Germinal center (tissue), 1 donor: ENCODE measurements around the gene OPN3.

Source experiments
- DNase-seq: peaks from one replicate; pipeline ENCODE4 v3.0.0; 2012; ENCODE audit warnings: mixed read lengths, low spot score

OPN3 gene

DNA sequence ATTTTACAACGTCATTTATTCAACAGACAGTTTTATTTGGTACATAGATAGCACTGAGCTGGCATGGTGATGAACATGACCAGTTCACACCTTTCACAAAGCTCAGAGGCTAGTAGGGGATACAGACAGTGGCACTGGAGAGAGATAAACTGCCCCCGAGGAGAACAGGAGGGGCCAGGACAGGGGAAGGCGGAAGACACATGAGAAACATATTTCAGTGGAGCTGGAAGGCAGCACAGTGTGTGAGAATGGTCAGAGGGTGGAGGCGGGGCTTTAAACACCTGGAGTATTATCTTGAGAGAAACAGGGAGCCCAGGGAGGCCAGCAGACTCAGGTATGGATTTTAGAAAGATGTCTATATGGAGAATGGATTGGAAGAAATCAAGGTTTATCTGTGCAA lies 49.5 kb downstream of the OPN3 start:
- DNase-seq, result no peak

DNA sequence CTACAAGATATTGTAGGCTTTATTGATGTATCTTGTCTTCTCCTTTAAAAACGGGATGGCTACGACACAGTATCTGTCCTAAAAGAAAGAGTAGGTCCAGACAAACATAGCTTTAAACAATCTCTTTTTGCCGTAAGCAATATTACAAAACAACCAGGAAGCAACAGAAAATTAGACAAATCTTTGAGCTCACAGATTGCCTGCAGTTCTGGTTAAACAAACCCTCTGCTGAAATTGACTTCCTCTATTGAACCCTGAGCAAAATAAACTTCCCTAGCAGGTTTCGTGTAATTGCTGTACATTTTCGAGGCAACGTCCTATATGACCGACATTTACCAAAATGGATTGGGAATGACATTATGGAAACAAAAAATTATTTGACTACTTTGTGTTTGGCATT lies 50.6 kb downstream of the OPN3 start:
- DNase-seq, result no peak

DNA sequence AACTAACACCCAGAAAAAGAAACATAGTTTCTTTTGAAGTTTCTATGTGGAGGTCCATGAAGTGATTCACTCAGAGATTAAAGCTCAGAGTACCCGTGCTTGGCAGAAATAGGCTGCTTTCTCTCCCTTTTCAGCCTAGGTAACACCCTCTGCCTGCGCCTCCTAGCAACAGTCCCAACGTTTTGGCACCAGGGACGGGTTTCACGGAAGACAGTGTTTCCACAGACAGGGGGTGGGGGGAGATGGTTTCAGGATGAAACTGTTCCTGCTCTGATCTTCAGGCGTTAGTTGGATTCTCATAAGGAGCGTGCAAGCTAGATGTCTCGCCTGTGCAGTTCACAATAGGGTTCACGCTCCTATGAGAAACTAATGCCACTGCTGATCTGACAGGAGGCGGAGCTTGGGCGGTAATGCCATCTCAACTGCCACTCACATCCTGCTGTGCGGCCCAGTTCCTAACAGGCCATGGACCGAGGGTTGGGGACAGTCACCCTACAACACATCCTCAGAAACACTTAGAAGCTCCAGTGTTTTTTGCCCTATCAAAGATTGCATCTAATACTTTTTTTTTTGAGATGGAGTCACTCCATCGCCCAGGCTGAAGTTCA lies 53.2 kb downstream of the OPN3 start:
- no peak for DNase-seq

DNA sequence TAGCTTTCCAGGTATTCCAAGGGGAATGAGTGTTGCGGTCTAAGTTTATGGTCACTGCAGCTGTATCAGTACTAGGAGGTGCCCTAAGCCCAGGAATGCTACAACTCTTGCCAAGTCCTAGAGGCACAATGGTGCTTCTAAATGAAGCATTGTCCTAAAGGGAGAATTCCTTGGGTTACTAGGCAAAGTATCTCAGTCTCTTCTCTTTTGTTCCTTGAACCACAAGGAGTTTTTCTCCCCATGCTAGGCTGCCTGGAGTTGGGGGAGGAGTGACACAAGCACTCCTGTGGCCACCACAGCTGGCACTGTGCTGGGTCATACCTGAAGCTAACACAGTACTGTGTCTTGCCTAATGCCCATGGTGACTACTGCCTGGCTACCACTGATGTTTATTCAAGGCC lies 57.2 kb downstream of the OPN3 start:
- no peak for DNase-seq

DNA sequence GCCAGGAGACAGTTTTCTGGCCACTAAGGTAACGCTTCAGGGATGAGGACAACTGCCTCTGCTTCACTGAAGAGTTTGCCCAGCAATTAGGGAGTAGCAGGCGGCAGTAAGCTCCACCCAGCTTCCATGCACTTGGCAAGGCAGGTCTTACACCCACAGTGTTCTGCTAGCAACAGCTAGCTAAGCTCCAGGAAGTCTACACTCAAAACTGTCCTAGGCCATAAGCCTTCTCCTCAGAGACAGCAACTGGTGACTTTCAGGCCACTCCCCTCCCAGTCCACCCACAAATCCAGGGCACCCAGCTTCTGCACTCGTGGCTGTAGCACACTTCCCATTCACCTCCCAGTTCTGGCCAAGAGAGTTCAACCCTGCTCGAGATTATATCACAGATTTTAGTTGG lies 60.7 kb downstream of the OPN3 start:
- DNase-seq, result no peak

- DNase-seq, result no peak
Observed at GRCh38 chr1:241574154-241574553, 66.0 kb downstream of the OPN3 start.

DNA sequence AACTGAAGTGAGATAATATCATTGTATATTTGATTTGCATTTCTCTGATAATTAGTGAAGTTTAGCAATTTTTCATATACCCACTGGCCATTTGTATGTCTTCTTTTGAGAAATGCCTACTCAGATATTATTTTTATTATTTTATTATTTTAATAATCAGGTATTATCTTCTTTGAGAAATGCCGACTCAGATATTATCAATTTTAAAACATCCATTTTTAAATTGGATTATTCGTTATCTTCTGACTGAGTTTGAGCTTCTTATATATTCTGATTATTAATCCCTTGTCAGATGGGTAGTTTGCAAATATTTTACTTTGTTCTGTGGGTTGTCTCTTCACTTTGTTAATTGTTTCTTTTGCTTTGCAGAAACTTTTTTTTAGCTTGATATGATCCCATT lies 70.3 kb downstream of the OPN3 start:
- DNase-seq, result no peak

DNA sequence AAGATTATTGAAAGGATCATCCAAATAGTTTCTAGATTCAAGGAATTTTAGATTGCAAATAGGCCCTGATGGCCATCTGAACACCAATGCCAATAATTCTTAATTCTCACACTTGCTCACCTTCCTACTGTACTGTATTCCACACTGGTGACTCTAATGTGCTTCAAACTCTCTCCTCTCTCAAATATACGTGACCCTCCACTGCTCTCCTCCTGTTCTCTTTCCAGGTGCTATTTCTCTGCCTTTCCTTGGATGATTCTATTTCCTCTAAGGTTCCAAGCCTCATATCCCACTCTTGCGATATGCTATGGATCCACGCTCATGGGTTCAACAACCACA lies 79.4 kb downstream of the OPN3 start:
- no peak for DNase-seq

- DNase-seq, result no peak
Observed at GRCh38 chr1:241560146-241560848, 79.9 kb downstream of the OPN3 start.

DNA sequence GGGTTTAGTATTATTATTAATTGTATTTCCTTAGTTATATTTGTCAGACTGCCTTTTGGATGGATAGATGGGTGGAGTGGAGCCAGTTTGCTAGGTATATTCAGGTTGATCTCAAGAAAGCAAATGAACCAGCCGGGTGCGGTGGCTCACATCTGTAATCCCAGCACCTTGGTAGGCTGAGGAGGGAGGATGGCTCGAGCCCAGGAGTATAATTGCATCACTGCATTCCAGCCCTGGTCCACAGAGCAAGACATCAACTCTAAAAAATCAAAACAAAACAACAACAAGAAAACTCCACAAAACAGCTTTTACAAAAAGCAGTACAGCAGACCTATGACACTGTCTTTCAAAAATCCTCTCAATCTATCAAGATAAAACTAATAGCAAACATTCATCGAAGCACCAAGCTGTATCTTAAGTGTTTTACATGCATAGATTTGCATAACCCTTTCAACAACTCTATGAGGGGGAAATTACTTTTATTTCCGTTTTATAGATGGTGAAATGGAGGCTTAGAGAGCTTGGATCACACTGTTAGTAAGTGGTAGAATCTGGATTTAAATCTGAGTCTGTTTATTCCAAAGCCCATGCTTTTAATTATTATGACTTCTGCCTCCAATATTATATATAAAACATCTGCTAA lies 82.5 kb downstream of the OPN3 start:
- no peak for DNase-seq

- DNase-seq, result no peak
Observed at GRCh38 chr1:241557031-241557430, 83.1 kb downstream of the OPN3 start.

DNA sequence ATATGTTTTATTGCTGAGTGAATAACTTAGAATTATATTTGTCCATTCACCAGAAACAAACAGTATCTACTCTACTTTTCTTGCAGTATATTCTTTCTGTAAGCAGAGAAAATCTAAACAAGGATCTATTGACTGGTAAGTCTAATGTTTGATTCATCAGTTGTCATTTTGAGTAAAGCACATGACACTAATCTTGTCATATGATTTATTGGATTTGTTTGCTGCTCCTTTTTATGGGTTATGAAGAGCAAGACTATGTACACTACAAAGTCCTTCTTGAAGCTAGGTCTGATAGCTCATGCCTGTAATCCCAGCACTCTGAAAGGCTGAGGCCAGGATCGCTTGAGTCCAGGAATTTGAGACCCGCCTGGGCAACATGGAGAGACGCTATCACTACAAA lies 84.6 kb downstream of the OPN3 start:
- DNase-seq, result no peak

DNA sequence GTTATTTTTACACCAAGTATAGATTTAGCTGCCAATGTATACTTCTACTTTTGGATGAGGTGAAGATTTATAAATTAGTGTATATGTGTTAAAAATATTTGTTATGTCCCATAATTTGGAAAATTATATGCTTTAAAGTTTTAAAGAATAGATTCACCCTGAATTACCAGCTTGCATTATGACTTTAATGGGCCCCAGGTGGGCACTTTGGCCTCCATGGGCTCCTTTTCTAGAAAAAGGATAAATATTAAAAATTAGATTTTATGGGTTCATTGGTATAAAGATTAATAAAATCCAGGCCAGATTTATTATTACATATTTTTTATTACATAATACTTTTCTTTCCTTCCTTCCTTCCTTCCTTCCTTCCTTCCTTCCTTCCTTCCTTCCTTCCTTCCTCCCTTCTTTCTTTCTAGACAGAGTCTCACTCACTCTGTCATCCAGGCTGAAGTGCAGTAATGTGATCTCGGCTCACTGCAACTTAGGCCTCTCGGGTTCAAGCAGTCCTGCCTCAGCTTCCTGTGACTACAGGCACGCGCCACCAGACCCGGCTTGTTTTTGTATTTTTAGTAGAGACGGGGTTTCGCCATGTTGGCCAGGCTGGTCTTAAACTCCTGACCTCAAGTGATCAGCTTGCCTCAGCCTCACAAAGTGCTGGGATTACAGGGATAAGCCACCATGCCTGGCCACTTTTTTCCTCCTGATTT lies 86.1 kb downstream of the OPN3 start:
- no peak for DNase-seq

GRCh38 chr1:241551759-241552638 lies 88.2 kb downstream of the OPN3 start:
- DNase-seq, result peak; percentile 71

- DNase-seq, result no peak
Observed at GRCh38 chr1:241550318-241550717, 89.9 kb downstream of the OPN3 start.

- DNase-seq, result no peak
Observed at GRCh38 chr1:241548008-241548407, 92.2 kb downstream of the OPN3 start.
